ENCODE data around the gene UBE2K.
"Not testable (repeated sequence)": the region's sequence is repeated elsewhere in the genome, so short reads cannot be mapped to it uniquely, and the experiment has no call there.

The UBE2K gene

DNA sequence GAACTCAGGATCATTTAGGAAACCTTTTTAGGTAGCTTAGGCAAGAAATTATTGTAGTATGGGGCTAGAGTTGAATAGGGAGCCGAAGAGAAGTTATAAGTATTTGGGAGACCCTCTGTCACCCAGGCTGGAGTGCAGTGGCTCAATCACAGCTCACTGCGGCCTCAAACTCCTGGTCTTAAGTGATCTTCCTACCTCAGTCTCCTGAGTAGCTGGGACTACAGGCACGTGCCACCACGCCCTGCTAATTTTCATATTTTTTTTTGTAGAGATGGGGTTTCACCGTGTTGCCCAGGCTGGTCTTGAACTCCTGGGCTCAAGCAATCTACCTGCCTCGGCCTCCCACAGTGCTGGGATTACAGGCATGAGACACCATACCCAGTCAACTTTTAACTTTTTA is 23.3 kb downstream of the UBE2K start:
- not testable (repeated sequence) for H3K4me3 Mint-ChIP-seq; DNase-seq (ENCODE audit: low spot score in 2 of 2)
- peak overlapping the region; percentile 19 for H3K27ac Mint-ChIP-seq

DNA sequence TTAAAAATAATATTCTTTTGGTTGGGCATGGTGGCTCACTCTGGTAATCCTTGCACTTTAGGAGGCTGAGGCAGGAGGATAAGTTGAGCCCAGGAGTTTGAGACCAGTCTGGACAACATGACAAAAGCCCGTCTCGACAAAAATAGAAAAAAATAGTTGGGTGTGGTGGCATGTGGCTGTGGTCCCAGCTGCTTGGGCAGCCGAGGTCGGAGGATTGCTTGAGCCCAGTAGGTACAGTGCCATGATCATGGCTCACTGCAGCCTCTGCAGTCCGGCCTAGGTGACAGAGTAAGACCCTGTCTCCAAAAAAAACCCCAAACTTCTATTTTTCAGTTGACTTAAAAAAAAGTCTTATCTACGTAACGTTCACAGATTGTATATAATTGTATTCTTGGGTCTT is 23.9 kb downstream of the UBE2K start:
- Mint-ChIP-seq H3K4me1 (peaks cover 29% of the 10 kb centered on the region), H3K36me3 (peaks cover 8% of the 10 kb centered on the region), H3K4me3 (no peak overlapping the region)

More for the DNA sequence above, 23.3 kb downstream of the UBE2K start:
- not testable (repeated sequence) for H3K9me3 Mint-ChIP-seq; H3K27me3 Mint-ChIP-seq; H3K36me3 Mint-ChIP-seq; ATAC-seq (ENCODE audit: low read depth)
- peaks cover 26% of the 10 kb centered on the region for H3K4me1 Mint-ChIP-seq

DNA sequence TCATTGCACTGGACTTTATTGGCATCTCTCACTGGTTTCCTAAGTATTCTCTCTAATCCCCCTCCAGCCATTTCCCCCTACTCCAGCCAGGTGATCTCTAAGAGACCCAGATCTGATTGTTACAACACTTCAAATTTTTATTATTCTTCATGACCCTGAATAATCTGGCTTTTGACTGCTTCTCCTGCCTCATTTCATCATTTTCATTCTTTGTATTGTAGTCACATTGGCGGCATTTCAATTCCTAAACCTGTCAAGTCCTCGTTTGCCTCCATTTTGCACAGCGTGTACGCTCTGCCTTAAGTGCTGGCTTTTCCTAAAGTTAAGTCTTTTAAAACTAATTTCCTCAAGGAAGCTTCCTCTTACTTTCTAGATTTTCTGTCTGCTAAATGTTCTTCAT is 31.6 kb downstream of the UBE2K start:
- Mint-ChIP-seq H3K4me3 (no peak overlapping the region), H3K9me3 (no peaks in the 10 kb centered on the region), H3K4me1 (peaks cover 17% of the 10 kb centered on the region), H3K27me3 (no peaks in the 10 kb centered on the region), H3K36me3 (peaks cover 5% of the 10 kb centered on the region), H3K27ac (peak overlapping the region; percentile 9)
- DNase-seq (ENCODE audit: low spot score in 2 of 2) (no peak), ATAC-seq (ENCODE audit: low read depth) (no peak)

More for the DNA sequence above, 23.9 kb downstream of the UBE2K start:
- DNase-seq (ENCODE audit: low spot score in 2 of 2) = no peak
- Mint-ChIP-seq H3K27me3 (no peaks in the 10 kb centered on the region), H3K27ac (peak overlapping the region; percentile 19), H3K9me3 (no peaks in the 10 kb centered on the region)
- ATAC-seq (ENCODE audit: low read depth) = no peak

DNA sequence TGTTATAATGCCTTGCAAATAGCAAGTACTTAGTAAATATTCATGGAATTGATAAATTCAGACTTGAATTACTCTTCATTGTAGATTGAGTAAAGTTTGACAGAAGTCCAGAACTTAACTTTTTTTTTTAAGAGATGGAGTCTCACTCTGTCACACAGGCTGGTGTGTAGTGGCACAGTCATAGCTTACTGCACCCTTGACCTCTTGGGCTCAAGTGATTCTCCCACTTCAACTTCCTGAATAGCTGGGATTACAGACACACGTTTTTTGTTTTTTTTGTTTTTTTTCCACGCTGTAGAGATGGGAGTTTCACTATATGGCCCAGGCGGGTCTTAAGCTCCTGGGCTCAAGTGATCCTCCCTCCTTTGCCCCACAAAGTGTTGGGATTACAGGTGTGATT is 32.1 kb downstream of the UBE2K start:
- peaks cover 5% of the 10 kb centered on the region for H3K36me3 Mint-ChIP-seq
- peaks cover 17% of the 10 kb centered on the region for H3K4me1 Mint-ChIP-seq
- no peaks in the 10 kb centered on the region for H3K9me3 Mint-ChIP-seq
- no peak overlapping the region for H3K4me3 Mint-ChIP-seq
- ATAC-seq (ENCODE audit: low read depth) (no peak), DNase-seq (ENCODE audit: low spot score in 2 of 2) (no peak)
- no peaks in the 10 kb centered on the region for H3K27me3 Mint-ChIP-seq
- no peak overlapping the region for H3K27ac Mint-ChIP-seq

DNA sequence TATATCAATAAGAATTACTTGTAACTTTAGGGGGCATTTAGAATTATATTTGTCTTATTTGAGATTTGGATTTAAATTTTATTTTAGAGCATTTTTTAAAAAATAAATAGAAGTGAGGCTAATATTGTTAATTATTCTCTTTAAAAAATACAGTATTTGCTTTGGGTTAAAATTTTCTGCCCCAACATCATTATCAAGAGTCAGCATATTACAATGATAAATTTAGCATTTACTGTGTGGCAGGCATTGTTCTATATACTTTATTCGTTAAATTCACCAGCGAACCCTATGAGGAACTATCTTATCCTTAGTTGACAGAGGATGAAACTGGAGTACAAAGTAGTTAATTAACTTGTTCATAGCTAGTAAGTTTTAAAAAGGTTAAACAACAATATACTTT is 34.0 kb downstream of the UBE2K start:
- no peak for ATAC-seq (ENCODE audit: low read depth)
- no peak overlapping the region for H3K4me3 Mint-ChIP-seq

DNA sequence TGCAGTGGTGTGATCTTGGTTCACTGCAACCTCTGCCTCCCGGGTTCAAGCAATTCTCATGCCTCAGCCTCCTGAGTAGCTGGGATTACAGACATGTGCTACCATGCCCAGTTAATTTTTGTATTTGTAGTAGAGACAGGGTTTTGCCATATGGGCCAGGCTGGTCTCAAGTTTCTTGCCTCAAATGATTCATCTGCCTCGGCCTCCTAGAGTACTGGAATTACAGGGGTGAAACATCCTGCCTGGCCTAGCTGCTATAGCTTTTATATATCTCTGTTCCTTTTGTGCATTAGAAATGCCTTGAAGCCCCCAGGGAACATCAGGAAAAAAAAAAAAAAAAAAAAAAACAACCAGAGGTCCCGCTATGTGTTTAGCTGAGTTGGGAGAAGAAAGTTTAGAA is 34.8 kb downstream of the UBE2K start:
- Mint-ChIP-seq H3K27me3 (no peaks in the 10 kb centered on the region), H3K36me3 (peaks cover 3% of the 10 kb centered on the region), H3K27ac (no peak overlapping the region), H3K4me3 (no peak overlapping the region), H3K4me1 (peaks cover 7% of the 10 kb centered on the region), H3K9me3 (no peaks in the 10 kb centered on the region)
- DNase-seq (ENCODE audit: low spot score in 2 of 2) (no peak), ATAC-seq (ENCODE audit: low read depth) (no peak)

More for the DNA sequence above, 34.0 kb downstream of the UBE2K start:
- Mint-ChIP-seq H3K9me3 (no peaks in the 10 kb centered on the region), H3K36me3 (peaks cover 5% of the 10 kb centered on the region), H3K27me3 (no peaks in the 10 kb centered on the region), H3K27ac (no peak overlapping the region), H3K4me1 (peaks cover 10% of the 10 kb centered on the region)
- no peak for DNase-seq (ENCODE audit: low spot score in 2 of 2)

DNA sequence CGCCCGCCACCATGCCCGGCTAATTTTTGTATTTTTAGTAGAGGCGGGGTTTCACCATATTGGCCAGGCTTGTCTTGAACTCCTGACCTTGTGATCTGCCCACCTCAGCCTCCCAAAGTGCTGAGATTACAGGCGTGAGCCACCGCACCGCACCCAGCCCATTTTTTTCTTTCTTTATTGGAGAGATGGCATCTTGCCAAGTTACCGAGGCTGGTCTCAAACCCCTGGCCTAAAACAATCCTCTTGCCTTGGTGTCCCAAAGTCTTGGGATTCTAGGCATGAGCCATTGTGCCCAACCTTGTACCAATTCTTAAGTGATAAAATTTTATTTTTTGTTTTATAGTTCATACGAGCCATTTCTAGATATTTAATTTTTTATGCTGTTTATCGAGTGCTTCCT is 41.7 kb downstream of the UBE2K start:
- H3K4me3 Mint-ChIP-seq; H3K36me3 Mint-ChIP-seq; ATAC-seq (ENCODE audit: low read depth); H3K27ac Mint-ChIP-seq; H3K27me3 Mint-ChIP-seq; H3K9me3 Mint-ChIP-seq; DNase-seq (ENCODE audit: low spot score in 2 of 2); H3K4me1 Mint-ChIP-seq: not testable (repeated sequence)

DNA sequence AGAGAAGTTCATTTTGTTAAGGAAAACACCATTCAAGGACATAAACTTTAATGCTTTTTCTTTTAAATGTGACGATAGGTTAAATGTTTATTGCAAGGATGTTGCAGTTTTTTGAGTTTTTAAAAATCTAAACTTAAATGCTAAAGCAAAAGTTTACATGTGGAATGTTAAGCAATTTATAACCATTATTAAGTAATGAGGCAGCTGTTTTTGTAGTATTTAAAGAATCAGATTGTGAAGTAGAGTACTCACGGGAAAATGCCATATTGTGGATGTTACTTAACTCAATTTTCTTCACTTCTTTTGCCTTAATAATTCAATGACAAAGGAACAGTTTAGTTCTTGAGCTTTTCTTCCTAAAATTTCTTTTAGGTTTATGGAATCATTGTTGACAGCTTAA is 43.5 kb downstream of the UBE2K start:
- H3K9me3 Mint-ChIP-seq = no peaks in the 10 kb centered on the region
- no peaks in the 10 kb centered on the region for H3K4me1 Mint-ChIP-seq
- H3K27me3 Mint-ChIP-seq = no peaks in the 10 kb centered on the region
- no peak for ATAC-seq (ENCODE audit: low read depth)
- H3K27ac Mint-ChIP-seq = no peak overlapping the region
- peaks cover 3% of the 10 kb centered on the region for H3K36me3 Mint-ChIP-seq
- H3K4me3 Mint-ChIP-seq = no peak overlapping the region
- DNase-seq (ENCODE audit: low spot score in 2 of 2) = no peak

DNA sequence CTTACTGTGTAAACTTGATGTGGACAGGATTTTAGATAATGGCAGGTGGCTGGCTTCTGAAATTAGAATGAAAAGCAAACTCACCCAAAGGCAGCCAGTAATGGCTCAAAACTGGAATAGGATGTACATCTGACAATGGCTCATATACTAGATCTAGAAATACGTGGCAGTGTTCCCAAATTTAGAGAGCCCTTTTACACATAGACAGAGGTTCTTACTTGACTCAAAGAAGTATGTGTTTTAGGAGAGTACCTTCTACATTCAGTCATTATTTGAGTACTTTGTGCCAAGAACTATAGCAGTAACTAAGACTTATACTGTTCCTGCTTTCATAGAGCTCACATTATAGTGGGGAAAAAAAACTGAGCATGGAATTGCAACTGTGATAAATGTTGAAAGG is 48.0 kb downstream of the UBE2K start:
- DNase-seq (ENCODE audit: low spot score in 2 of 2) (no peak), ATAC-seq (ENCODE audit: low read depth) (no peak)
- H3K9me3 Mint-ChIP-seq = no peaks in the 10 kb centered on the region
- H3K36me3 Mint-ChIP-seq = peaks cover 16% of the 10 kb centered on the region
- no peaks in the 10 kb centered on the region for H3K27me3 Mint-ChIP-seq
- H3K27ac Mint-ChIP-seq = peak overlapping the region; percentile 67
- H3K4me3 Mint-ChIP-seq = no peak overlapping the region
- no peaks in the 10 kb centered on the region for H3K4me1 Mint-ChIP-seq

DNA sequence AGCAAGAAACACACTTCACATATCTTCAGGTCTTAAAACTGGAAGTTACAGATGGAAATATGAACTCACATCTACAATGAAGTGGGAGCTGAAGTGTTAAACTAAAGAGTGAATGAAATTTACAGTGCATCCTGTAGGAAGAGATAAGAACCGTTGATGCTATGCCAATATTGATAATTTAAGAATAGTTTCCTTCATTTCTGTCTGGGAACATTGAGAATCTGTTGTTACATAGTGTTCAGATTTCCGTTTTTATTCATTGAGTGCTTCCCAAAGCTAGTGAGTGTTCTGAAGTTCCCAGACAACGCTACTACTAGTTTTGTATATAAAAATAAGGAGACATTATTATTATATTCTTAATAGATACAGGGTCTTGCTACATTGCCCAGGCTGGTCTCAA is 52.3 kb downstream of the UBE2K start:
- ATAC-seq (ENCODE audit: low read depth) (no peak), DNase-seq (ENCODE audit: low spot score in 2 of 2) (no peak)
- peaks cover 14% of the 10 kb centered on the region for H3K4me1 Mint-ChIP-seq
- H3K36me3 Mint-ChIP-seq = peaks cover 20% of the 10 kb centered on the region
- H3K9me3 Mint-ChIP-seq = no peaks in the 10 kb centered on the region
- no peak overlapping the region for H3K4me3 Mint-ChIP-seq
- no peak overlapping the region for H3K27ac Mint-ChIP-seq
- no peaks in the 10 kb centered on the region for H3K27me3 Mint-ChIP-seq

DNA sequence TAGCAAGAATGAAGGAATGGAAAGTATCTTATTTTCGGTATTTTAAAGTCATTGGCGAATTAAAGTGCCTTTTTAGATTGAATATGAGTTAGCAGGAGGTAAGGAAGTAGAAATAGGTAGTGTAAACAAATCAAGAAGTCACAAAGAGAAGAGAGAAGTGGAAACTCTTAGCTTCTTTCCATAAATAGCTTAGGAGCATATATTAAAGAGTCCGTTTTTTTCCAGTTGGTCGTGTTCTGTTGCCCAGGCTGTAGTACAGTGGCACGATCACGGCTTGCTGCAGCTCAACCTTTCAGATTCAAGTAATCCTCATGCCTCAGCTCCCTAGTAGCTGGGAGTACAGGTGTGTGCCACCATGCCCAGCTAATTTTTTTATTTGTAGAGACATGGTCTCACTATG is 56.4 kb downstream of the UBE2K start:
- H3K36me3 Mint-ChIP-seq = peaks cover 16% of the 10 kb centered on the region
- no peaks in the 10 kb centered on the region for H3K27me3 Mint-ChIP-seq
- H3K4me1 Mint-ChIP-seq = peaks cover 17% of the 10 kb centered on the region
- DNase-seq (ENCODE audit: low spot score in 2 of 2) (no peak), ATAC-seq (ENCODE audit: low read depth) (peak; percentile 24)
- peak overlapping the region; percentile 37 for H3K4me3 Mint-ChIP-seq
- H3K27ac Mint-ChIP-seq = peak overlapping the region; percentile 29
- H3K9me3 Mint-ChIP-seq = no peaks in the 10 kb centered on the region

DNA sequence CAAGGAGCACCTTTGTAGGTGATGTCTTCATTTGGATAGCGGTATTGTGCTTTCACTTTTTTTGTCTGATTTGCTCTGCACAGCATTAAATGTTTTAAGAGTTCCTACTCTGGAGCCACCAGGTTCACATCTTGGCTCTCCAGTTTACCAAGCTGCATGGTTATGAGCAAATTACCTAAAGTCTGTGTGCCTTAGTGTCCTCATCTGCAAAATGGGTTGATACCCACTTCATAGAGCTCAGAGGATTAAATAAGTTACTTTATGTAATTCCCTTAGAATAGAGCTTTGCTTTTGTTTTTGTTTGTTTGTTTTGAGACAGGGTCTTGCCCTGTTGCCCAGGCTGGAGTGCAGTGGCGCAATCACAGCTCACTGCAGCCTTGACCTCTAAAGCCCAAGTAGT is 58.2 kb downstream of the UBE2K start:
- H3K36me3 Mint-ChIP-seq = peaks cover 15% of the 10 kb centered on the region
- ATAC-seq (ENCODE audit: low read depth) = no peak
- no peaks in the 10 kb centered on the region for H3K9me3 Mint-ChIP-seq
- peak overlapping the region; percentile 53 for H3K27ac Mint-ChIP-seq
- H3K4me3 Mint-ChIP-seq = no peak overlapping the region
- peaks cover 17% of the 10 kb centered on the region for H3K4me1 Mint-ChIP-seq
- no peak for DNase-seq (ENCODE audit: low spot score in 2 of 2)
- H3K27me3 Mint-ChIP-seq = no peaks in the 10 kb centered on the region

DNA sequence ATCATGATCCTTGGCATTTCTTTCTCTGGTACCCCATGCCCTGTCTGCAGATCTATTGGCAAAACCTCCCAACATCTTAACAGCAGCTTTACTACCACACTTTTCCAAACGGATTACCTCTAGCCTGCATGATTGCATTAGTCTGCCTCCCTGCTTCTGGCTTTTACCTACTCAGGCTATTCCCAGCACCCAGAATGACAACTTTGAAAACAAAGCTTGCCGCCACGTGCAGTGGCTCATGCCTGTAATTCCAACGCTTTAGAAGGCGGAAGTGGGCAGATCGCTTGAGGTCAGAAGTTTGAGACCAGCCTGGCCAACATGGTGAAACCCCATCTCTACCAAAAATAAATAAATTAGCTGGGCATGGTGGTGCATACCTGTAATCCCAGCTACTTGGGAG is 60.2 kb downstream of the UBE2K start:
- H3K27me3 Mint-ChIP-seq = no peaks in the 10 kb centered on the region
- no peak overlapping the region for H3K4me3 Mint-ChIP-seq
- H3K36me3 Mint-ChIP-seq = peaks cover 19% of the 10 kb centered on the region
- H3K9me3 Mint-ChIP-seq = no peaks in the 10 kb centered on the region
- no peak for DNase-seq (ENCODE audit: low spot score in 2 of 2)
- H3K4me1 Mint-ChIP-seq = peaks cover 15% of the 10 kb centered on the region
- no peak for ATAC-seq (ENCODE audit: low read depth)
- peak overlapping the region; percentile 62 for H3K27ac Mint-ChIP-seq

DNA sequence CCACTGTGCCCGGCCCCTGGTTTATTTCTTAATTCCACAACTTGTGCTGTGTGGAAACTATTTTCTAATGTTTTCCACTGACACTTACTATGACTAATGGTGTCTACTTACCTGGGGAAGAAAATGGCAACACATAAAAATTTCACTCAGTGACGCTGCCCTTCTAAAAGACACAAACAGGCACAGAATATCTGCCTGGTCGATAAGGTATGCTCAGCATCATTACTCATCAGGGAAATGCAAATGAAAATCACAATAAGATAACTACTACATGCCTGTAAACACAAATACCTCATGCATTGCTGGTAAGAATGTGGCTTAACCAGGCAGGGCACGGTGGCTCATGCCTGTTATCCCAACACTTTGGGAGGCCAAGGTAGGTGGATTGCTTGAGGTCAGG is 61.6 kb downstream of the UBE2K start:
- Mint-ChIP-seq H3K27ac (peak overlapping the region; percentile 14), H3K36me3 (peaks cover 24% of the 10 kb centered on the region)
- no peak for DNase-seq (ENCODE audit: low spot score in 2 of 2)

DNA sequence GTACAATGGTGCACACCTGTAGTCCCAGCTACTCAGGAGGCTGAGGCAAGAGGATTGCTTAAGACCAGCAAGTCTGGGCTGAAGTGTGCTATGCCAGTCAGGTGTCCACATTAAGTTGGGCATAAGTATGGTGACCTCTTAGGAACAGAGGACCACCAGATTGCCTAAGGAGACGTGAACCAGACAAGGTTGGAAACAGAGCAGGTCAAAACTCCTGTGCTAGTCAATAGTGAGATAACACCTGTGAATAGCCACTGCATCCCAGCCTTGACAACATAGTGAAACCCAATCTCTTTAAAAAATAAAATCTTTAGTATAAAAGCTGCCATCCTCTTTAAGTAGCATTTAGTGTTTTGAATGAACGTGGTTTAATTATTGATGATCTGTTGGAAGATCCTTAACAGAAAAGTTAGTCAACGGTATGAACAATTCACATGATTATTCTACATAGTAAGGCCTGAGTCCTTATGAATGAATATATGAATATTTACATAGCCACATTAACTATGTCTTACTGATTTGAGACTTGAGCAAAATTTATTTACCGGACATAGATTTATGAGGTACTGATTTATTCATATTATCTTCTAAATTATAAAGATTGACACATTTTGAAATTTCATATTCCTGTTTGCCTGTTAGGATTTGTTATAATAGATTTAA is 63.2 kb downstream of the UBE2K start:
- H3K27ac Mint-ChIP-seq = no peak overlapping the region
- ATAC-seq (ENCODE audit: low read depth) (no peak), DNase-seq (ENCODE audit: low spot score in 2 of 2) (no peak)
- H3K27me3 Mint-ChIP-seq = no peaks in the 10 kb centered on the region
- H3K9me3 Mint-ChIP-seq = no peaks in the 10 kb centered on the region
- peaks cover 7% of the 10 kb centered on the region for H3K4me1 Mint-ChIP-seq
- H3K4me3 Mint-ChIP-seq = no peak overlapping the region
- peaks cover 27% of the 10 kb centered on the region for H3K36me3 Mint-ChIP-seq

More for the DNA sequence above, 61.6 kb downstream of the UBE2K start:
- H3K4me3 Mint-ChIP-seq = no peak overlapping the region
- H3K27me3 Mint-ChIP-seq = no peaks in the 10 kb centered on the region
- H3K4me1 Mint-ChIP-seq = peaks cover 9% of the 10 kb centered on the region
- no peak for ATAC-seq (ENCODE audit: low read depth)
- H3K9me3 Mint-ChIP-seq = no peaks in the 10 kb centered on the region
